Subcutaneous abdominal adipose tissue (tissue), 5 donors: Measurements from ENCODE around the gene PHF2.
A peak's percentile ranks its signal among the peaks of the same experiment; 100 is the strongest.

Source experiments
- H3K27ac ChIP-seq: one replicate; pipeline ENCODE4 v1.7.0; 2013; ENCODE audit warnings: low read depth, mild to moderate bottlenecking, inconsistent platforms, low read length, moderate library complexity
- H3K27me3 ChIP-seq, 5 donors: one replicate each; pipeline ENCODE4 v1.7.0; 2013; ENCODE audit warnings: low read length in 5 of 5, inconsistent platforms in 1 of 5; ENCODE audit not compliant: control insufficient read depth in 5 of 5, insufficient read depth in 4 of 5
- H3K36me3 ChIP-seq, 5 donors: one replicate each; pipeline ENCODE4 v1.7.0; 2013; ENCODE audit warnings: low read length in 5 of 5; ENCODE audit not compliant: control insufficient read depth in 5 of 5, insufficient read depth in 5 of 5
- H3K4me1 ChIP-seq, 5 donors: one replicate each; pipeline ENCODE4 v1.7.0; 2013; ENCODE audit warnings: low read length in 5 of 5, mild to moderate bottlenecking in 3 of 5, moderate library complexity in 1 of 5; ENCODE audit not compliant: control insufficient read depth in 5 of 5, insufficient read depth in 5 of 5
- H3K4me3 ChIP-seq, 5 donors: one replicate each; pipeline ENCODE4 v1.7.0; 2013; ENCODE audit warnings: low read length in 5 of 5, low read depth in 1 of 5
- H3K9ac ChIP-seq, 5 donors: one replicate each; pipeline ENCODE4 v1.7.0; 2013; ENCODE audit warnings: low read length in 5 of 5, mild to moderate bottlenecking in 4 of 5, moderate library complexity in 3 of 5
- H3K9me3 ChIP-seq, 5 donors: one replicate each; pipeline ENCODE4 v1.7.0; 2013; ENCODE audit warnings: low read length in 5 of 5; ENCODE audit not compliant: control insufficient read depth in 5 of 5
- donor health status: healthy.
- donor health status: healthy.
- donor health status: healthy.
- donor health status: healthy.
- donor health status: healthy.

The PHF2 gene

DNA sequence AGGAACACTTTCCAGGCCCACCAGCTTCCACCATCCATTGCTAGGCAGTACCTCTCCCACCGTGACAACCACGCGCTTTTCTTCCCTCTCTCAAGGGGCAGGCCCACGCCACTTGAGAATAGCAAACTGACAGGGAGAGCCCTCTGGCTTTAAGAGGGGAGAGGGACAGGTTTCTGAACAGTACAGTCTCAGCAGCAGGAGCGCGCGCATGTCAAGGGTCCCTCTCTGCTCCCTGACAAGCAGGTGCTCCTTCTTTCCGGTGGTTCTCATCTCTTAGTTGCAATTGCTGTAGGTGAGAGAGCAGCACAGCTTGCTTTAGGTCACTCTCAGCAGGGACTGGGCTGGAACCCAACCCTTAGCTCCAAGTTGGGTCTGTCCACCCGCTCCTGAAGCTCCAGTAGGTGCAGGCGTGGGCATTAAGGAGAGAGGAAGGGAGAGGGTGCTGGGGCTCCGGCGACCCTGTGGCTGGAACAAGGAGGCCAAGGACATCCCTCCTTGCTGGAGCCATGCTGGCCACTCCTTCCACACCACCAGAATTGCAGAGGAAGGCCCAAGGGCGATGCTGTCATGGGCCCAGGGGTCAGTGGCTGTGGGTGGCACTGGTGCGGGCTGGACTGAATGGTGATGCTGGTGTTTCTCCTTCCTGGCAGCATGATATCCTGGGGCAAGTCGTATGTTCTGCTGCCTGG, 9.0 kb upstream of the PHF2 start:
- Histone ChIP-seq H3K4me1 (peaks cover 2 to 14% (median 14%) of the 10 kb centered on the region in 5 donors), H3K27ac (peak overlapping the region; percentile 94), H3K36me3 (peaks cover 9 to 25% (median 21%) of the 10 kb centered on the region in 5 donors), H3K4me3 (peak overlapping the region; percentile 66 to 81 (median 74)), H3K9ac (peak overlapping the region; percentile 85 to 99 (median 93)), H3K9me3 (peaks cover 0 to 7% (median 0%) of the 10 kb centered on the region in 5 donors), H3K27me3 (no peaks in the 10 kb centered on the region)

DNA sequence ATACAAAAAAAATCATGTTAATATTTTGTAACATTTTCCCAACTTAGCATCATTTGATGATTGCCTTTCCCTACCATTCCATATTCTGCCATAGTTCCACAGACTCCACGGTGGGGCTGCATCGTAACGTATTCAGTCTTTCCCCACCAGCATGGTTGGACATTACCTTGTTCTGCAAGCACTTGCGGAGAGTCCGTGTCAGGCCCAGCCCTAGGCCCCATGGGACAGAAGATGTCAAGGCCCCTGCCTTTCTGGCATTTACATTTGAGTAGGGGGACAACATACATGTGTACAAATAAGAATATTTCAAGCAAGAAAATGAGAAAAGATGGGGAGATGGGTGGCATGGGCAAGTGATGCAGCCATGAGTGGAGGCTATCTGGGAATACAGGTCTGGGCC, 8.2 kb upstream of the PHF2 start:
- peaks cover 6 to 17% (median 13%) of the 10 kb centered on the region in 5 donors for H3K36me3 ChIP-seq
- no peak overlapping the region for H3K27ac ChIP-seq
- peaks cover 0 to 7% (median 0%) of the 10 kb centered on the region in 5 donors for H3K9me3 ChIP-seq

DNA sequence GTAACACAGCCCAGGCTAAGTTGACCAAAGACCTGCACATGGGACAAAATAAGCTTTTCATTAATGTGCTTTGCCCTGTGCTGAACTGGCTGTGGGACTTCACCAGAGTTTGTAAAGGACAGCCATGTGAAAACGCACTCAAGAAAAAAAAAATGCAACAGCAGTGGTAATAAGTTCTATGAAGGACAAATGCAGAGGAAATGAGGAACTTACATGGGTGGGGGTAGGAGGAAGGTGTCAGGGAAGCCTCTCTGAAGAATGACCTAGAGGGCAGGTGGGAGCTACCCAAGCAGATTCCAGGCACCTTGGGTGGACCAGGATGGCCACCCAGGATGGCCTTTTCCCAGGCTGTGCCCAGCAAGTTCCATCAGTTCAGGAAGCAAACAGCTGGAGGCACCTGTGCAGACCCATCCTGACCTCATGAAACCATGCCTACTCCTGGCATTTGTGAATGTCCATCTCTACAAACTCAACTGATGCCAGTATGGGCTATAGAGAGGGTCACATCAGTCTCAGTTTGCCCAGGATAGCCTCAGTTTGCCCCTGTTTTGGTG, 6.7 kb upstream of the PHF2 start:
- Histone ChIP-seq H3K27me3 (no peaks in the 10 kb centered on the region), H3K9me3 (peaks cover 0 to 7% (median 0%) of the 10 kb centered on the region in 5 donors), H3K36me3 (peaks cover 0 to 4% (median 0%) of the 10 kb centered on the region in 5 donors), H3K4me1 (peaks cover 2 to 21% (median 15%) of the 10 kb centered on the region in 5 donors), H3K27ac (no peak overlapping the region), H3K9ac (no peak overlapping the region), H3K4me3 (no peak overlapping the region)

More for the DNA sequence above, 8.2 kb upstream of the PHF2 start:
- Histone ChIP-seq H3K4me3 (no peak overlapping the region), H3K27me3 (no peaks in the 10 kb centered on the region), H3K4me1 (peaks cover 2 to 14% (median 14%) of the 10 kb centered on the region in 5 donors), H3K9ac (no peak overlapping the region)

DNA sequence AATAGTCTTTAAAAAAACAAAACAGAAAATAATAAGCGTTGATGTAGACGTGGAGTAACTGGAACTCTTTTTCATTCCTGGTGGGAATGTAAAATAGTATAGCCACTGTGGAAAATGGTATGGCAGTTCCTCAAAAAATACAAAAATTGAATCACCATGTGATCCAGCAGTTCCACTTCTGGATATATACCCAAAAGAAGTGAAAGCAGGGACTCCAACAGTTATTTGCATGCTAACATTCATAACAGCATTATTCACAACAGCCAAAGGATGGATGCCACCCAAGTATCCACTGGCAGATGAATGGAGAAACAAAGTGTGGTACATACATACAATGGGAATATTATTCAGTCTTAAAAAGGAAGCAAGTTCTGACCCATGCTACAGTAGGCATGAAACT, 4.2 kb upstream of the PHF2 start:
- Histone ChIP-seq H3K27ac (no peak overlapping the region), H3K4me1 (peaks cover 0 to 23% (median 18%) of the 10 kb centered on the region in 5 donors)

DNA sequence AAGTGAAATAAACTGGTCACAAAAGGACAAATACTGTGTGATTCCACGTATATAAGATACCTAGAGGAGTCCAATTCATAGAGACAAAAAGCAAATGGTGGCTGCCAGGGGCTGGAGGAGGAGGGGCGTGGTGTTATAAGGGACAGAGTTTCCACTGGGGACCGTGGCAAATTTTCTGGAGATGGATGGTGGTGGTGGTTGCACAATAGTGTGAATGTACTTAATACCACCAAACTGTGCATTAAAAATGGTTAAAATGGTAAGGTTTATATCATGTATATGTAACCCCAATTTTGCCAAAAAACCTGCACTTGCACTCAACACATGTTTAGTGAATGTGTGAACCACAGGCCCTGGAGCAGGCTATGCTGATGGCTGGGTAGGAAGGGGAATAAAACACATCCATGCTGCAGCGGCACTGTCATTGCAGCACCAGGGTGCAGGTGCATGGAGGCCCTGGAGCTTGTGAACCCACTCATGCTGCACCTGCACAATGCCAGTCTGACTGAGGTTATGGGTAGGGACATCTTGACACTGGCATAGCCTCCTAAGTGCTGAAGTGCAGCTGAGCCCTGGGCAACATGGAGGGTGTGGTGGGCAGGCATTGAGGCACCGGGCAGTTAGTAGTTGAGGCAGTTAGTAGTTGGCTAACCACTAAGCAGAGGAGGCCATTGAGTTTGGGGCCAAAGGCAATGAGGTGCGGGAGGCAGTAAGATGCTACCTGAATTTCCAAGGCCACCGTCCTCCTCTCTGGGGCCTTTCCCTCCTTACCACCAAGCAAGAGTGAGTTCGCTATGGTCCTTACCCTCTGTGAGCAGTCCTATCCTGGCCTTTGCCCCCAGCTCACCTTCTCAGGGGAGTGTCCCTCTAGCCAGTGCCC, 3.5 kb upstream of the PHF2 start:
- no peaks in the 10 kb centered on the region for H3K27me3 ChIP-seq
- no peaks in the 10 kb centered on the region for H3K36me3 ChIP-seq
- peaks cover 0 to 24% (median 18%) of the 10 kb centered on the region in 5 donors for H3K4me1 ChIP-seq
- H3K27ac ChIP-seq, result no peak overlapping the region
- no peak overlapping the region for H3K9ac ChIP-seq
- no peak overlapping the region for H3K4me3 ChIP-seq
- peaks cover 0 to 7% (median 0%) of the 10 kb centered on the region in 5 donors for H3K9me3 ChIP-seq

More for the DNA sequence above, 4.2 kb upstream of the PHF2 start:
- peaks cover 0 to 7% (median 0%) of the 10 kb centered on the region in 5 donors for H3K9me3 ChIP-seq
- no peak overlapping the region for H3K9ac ChIP-seq
- no peaks in the 10 kb centered on the region for H3K27me3 ChIP-seq
- no peak overlapping the region for H3K4me3 ChIP-seq
- no peaks in the 10 kb centered on the region for H3K36me3 ChIP-seq

DNA sequence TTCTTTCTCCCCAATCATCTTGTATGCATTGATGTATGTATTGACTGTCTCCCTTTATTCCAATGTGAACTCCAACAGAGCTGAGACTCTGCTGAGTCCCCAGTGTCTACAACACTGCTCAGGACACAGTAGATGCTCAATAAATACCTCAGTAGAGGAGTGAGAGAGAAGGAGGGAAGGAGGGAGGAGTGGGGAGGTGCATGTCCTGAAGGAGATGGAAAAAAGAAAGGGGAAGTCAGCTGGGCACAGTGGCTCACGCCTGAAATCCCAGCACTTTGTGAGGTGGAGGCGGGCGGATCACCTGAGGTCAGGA, 2.9 kb upstream of the PHF2 start:
- H3K27ac ChIP-seq, result no peak overlapping the region
- H3K9ac ChIP-seq, result no peak overlapping the region
- no peaks in the 10 kb centered on the region for H3K27me3 ChIP-seq
- no peak overlapping the region for H3K4me3 ChIP-seq
- H3K9me3 ChIP-seq, result peaks cover 0 to 7% (median 0%) of the 10 kb centered on the region in 5 donors
- no peaks in the 10 kb centered on the region for H3K36me3 ChIP-seq
- H3K4me1 ChIP-seq, result peaks cover 0 to 30% (median 24%) of the 10 kb centered on the region in 5 donors

DNA sequence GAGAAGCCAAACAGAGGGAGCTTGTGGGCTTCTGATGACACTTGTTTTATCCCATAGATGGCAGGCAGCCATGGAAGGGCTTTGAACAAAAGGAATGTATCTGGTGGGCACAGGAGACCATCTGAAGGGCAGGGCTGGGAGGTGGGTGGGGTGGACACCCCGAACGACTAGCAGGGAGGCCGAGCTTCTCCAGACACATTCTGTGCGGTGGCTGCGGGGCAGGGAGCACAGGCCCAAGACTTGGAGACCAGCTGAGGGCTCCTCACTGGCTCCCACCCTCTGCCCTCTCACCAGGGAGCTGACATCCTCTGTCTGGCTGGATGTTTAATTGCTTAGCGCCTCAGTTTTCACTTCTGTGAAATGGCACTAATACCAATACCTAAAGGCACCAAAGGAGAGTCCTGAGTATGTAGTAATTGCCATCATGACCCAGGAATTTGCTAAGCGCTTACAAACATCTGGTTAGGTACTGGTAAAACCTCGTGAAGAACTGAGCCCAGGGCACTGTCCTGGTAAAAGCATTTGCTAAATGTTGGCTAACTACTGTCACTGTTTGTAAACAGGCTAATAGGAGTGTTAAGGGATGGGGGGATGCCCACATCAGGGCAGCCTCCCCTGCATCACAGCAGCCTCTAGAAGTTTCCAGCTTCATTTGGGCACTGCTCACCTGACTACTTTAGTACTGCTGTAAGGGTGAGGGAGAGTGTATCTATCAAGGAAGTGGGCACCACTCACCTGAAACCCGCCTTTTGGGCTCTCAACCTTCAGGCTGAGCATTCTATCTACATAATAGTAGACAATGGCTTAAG, 2.1 kb upstream of the PHF2 start:
- Histone ChIP-seq H3K27ac (no peak overlapping the region), H3K9ac (peak overlapping the region in 1 of 5 donors; percentile 88), H3K27me3 (no peaks in the 10 kb centered on the region), H3K9me3 (peaks cover 0 to 7% (median 0%) of the 10 kb centered on the region in 5 donors), H3K36me3 (no peaks in the 10 kb centered on the region), H3K4me1 (peaks cover 0 to 36% (median 30%) of the 10 kb centered on the region in 5 donors), H3K4me3 (no peak overlapping the region)

DNA sequence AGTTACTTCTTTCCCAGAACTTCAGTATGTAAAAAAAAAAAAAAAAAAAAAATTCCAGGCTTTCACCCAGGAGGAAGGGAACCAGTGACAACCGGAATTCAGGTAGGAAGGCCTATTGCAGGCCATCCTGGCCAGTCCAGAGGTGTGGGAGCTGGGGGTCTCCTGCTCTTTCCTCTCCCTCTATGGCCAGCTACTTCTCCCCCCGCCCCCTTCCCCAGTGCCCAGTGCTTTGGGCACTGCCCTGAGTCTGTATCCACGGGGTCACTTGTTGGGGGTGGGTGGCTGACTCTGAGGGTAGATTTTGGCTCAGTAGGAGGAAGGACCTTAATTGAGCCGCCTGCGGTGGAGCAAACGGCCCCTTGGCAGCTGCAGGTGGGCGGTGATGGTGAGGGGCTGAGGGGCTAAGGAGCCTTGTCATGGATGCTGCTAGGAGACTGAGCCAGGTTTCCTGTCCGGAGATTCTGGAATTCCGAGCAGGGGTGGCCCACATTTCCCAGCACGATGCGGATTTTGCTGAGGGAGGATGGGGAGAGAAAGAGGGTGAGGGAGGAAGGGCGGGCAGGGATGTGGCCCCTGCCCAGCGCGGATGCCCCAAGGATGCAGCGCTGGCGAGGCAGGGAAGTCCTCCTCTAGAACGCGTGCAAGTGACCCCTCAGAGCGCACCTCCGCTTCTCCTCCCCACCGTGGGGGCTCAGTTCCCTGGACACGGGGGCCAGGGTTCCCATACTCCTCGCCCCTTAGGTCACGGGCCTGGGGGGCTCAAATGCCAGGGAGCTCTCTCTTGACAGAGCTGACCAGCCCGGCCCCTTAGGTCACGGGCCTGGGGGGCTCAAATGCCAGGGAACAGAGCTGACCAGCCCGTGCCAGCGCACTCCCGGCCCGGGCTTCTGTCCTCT, 1.2 kb upstream of the PHF2 start:
- Histone ChIP-seq H3K4me1 (peaks cover 0 to 42% (median 36%) of the 10 kb centered on the region in 5 donors), H3K9ac (peak overlapping the region in 4 of 5 donors; percentile 78 to 90 (median 87)), H3K9me3 (peaks cover 0 to 7% (median 0%) of the 10 kb centered on the region in 5 donors), H3K27me3 (no peaks in the 10 kb centered on the region), H3K4me3 (peak overlapping the region; percentile 67 to 84 (median 78)), H3K27ac (peak overlapping the region; percentile 90), H3K36me3 (no peaks in the 10 kb centered on the region)
